Keratinocyte (primary cell): ENCODE results near the gene ACAD11. TPM values are rescaled to one million over a fixed set of nuclear protein-coding genes. Genes with fewer than 3 reads are reported as not detected.

Source experiments
- DNase-seq: peaks from one replicate; pipeline ENCODE4 v3.0.0-alpha.2; 2011; ENCODE audit warnings: low read depth, missing footprints, low spot score
- FAIRE-seq: peaks from 2 replicates; lab custom pipeline; 2011; peaks lifted over from hg19 to GRCh38; lab: Jason Lieb, UNC
- H2AFZ ChIP-seq: 2 replicates; pipeline ENCODE4 v1.6.0; 2012; ENCODE audit warnings: low read length, control low read depth, inconsistent platforms; ENCODE audit not compliant: control insufficient read depth
- H3K27ac ChIP-seq: 2 replicates; pipeline ENCODE4 v1.5.1; 2011; ENCODE audit warnings: low read length; ENCODE audit not compliant: control insufficient read depth, insufficient read depth
- H3K27me3 ChIP-seq: 3 replicates; pipeline ENCODE4 v1.6.0; 2011; ENCODE audit warnings: low read length; ENCODE audit not compliant: control insufficient read depth, insufficient read depth; ENCODE audit errors: extremely low read depth
- H3K36me3 ChIP-seq, 2 experiments: 2 replicates in 1 of 2; 3 replicates in 1 of 2; pipeline ENCODE4 v1.5.1; 2011; ENCODE audit warnings: low read length in 2 of 2, mild to moderate bottlenecking in 1 of 2; ENCODE audit not compliant: control insufficient read depth in 2 of 2, insufficient read depth in 2 of 2; ENCODE audit errors: extremely low read depth in 1 of 2
- H3K4me1 ChIP-seq: 3 replicates; pipeline ENCODE4 v1.5.1; 2011; ENCODE audit warnings: low read length; ENCODE audit not compliant: control insufficient read depth, insufficient read depth; ENCODE audit errors: extremely low read depth
- H3K4me2 ChIP-seq: 3 replicates; pipeline ENCODE4 v1.6.0; 2011; ENCODE audit warnings: low read depth, low read length; ENCODE audit not compliant: control insufficient read depth, insufficient read depth; ENCODE audit errors: extremely low read depth
- H3K4me3 ChIP-seq, 3 experiments: fragments of 200-600 bp in 1 of 3; sonication (generic) in 1 of 3; 2 replicates in 2 of 3; 3 replicates in 1 of 3; pipeline ENCODE4 v1.5.1; 2011 to 2016; ENCODE audit warnings: low read length in 3 of 3, mild to moderate bottlenecking in 3 of 3, control low read depth in 2 of 3, inconsistent platforms in 1 of 3, low read depth in 1 of 3, mixed read lengths in 1 of 3, mixed run types in 1 of 3, moderate library complexity in 1 of 3; ENCODE audit not compliant: control insufficient read depth in 2 of 3, insufficient read depth in 2 of 3; ENCODE audit errors: extremely low read depth in 1 of 3
- H3K79me2 ChIP-seq: 2 replicates; pipeline ENCODE4 v1.6.0; 2012; ENCODE audit warnings: low read length; ENCODE audit not compliant: control insufficient read depth, insufficient read depth
- H3K9ac ChIP-seq: 3 replicates; pipeline ENCODE4 v1.6.0; 2011; ENCODE audit warnings: low read length; ENCODE audit not compliant: control insufficient read depth, insufficient read depth; ENCODE audit errors: extremely low read depth
- H3K9me1 ChIP-seq: 3 replicates; pipeline ENCODE4 v1.6.0; 2011; ENCODE audit warnings: low read length; ENCODE audit not compliant: control insufficient read depth, insufficient read depth; ENCODE audit errors: extremely low read depth
- H3K9me3 ChIP-seq: 2 replicates; pipeline ENCODE4 v1.5.1; 2012; ENCODE audit warnings: low read depth, low read length; ENCODE audit not compliant: control insufficient read depth
- H4K20me1 ChIP-seq: 3 replicates; pipeline ENCODE4 v1.6.0; 2011; ENCODE audit warnings: low read length; ENCODE audit not compliant: control insufficient read depth, insufficient read depth; ENCODE audit errors: extremely low read depth
- CTCF ChIP-seq, 3 experiments: IDR thresholded peaks in 1 of 3; conservative IDR thresholded peaks in 1 of 3; optimal IDR thresholded peaks in 1 of 3; 2 replicates in 2 of 3; 3 replicates in 1 of 3; pipeline versions ENCODE3 to v1.5.1; 2011; ENCODE audit warnings: low read length in 3 of 3, mild to moderate bottlenecking in 3 of 3, moderate library complexity in 2 of 3, control low read depth in 1 of 3, inconsistent platforms in 1 of 3; ENCODE audit not compliant: insufficient read depth in 2 of 3; ENCODE audit errors: extremely low read depth in 1 of 3
- EZH2 ChIP-seq: IDR thresholded peaks from one replicate; pipeline ENCODE4 v1.6.1; 2012; ENCODE audit warnings: inconsistent platforms, mild to moderate bottlenecking, low read length, moderate library complexity
- dilution Hi-C: fragments of 300-500 bp; cut with MboI; formaldehyde crosslinking; loops from one replicate; pipeline ENCODE4 v1.7.0; 2020; ENCODE audit warnings: low sequenced_read_pairs; ENCODE audit not compliant: extremely low pct_ligation_motif_present
- polyA plus RNA-seq, 5 experiments: library from polyadenylated mRNA; depleted of rRNA in 3 of 5; stranded (reverse) in 3 of 5; stranded (forward) in 1 of 5; unstranded in 1 of 5; fragments of >200 nt; gene quantifications; 1 replicate in 1 of 5; 2 replicates in 3 of 5; 3 replicates in 1 of 5; pipeline versions ENCODE4 v1.2.1 to v1.2.3, GENCODE V29; 2011 to 2012; ENCODE audit warnings: missing spikeins in 2 of 5, low read depth in 1 of 5, low replicate concordance in 1 of 5

ACAD11 gene
- polyA plus RNA-seq, 1 donor (not counting 4 experiments of a cell fraction or from before 2014, with no cell fraction given) = 32.1 TPM

GRCh38 chr3:132626955-132627354 is 32.7 kb downstream of the ACAD11 start:
- H3K27me3 ChIP-seq = no peaks in the 10 kb centered on the region
- no peaks in the 10 kb centered on the region for H4K20me1 ChIP-seq
- peaks cover 2% of the 10 kb centered on the region for H3K9me3 ChIP-seq
- dilution Hi-C loops = no loop called here
- H3K79me2 ChIP-seq = no peaks in the 10 kb centered on the region
- H2AFZ ChIP-seq = no peak overlapping the region
- H3K4me2 ChIP-seq = no peak overlapping the region
- no peak overlapping the region for H3K27ac ChIP-seq
- H3K9me1 ChIP-seq = no peaks in the 10 kb centered on the region
- DNase-seq = no peak
- peak; percentile 17 for FAIRE-seq
- no peak overlapping the region for H3K4me3 ChIP-seq
- H3K4me1 ChIP-seq = peaks cover 24% of the 10 kb centered on the region
- TF ChIP-seq CTCF (optimal IDR thresholded peaks at IDR 0.05 in 1 of 3, IDR thresholded peaks at IDR 0.05 in 1 of 3, conservative IDR thresholded peaks at IDR 0.05 in 1 of 3; ENCODE audit: extremely low read depth in 1 of 3, insufficient read depth in 2 of 3, low read length in 3 of 3) = no peak
- no peak overlapping the region for H3K9ac ChIP-seq
- peaks cover 3 to 9% of the 10 kb centered on the region in 2 experiments for H3K36me3 ChIP-seq

- no peak for FAIRE-seq
- TF ChIP-seq CTCF (optimal IDR thresholded peaks at IDR 0.05 in 1 of 3, IDR thresholded peaks at IDR 0.05 in 1 of 3, conservative IDR thresholded peaks at IDR 0.05 in 1 of 3; ENCODE audit: extremely low read depth in 1 of 3, insufficient read depth in 2 of 3, low read length in 3 of 3) (no peak), EZH2 (no peak)
- peaks cover 2% of the 10 kb centered on the region for H3K9me3 ChIP-seq
- dilution Hi-C loops = no loop called here
- no peaks in the 10 kb centered on the region for H4K20me1 ChIP-seq
- no peak overlapping the region for H3K4me3 ChIP-seq
- H3K27ac ChIP-seq = no peak overlapping the region
- peaks cover 24% of the 10 kb centered on the region for H3K4me1 ChIP-seq
- H3K4me2 ChIP-seq = no peak overlapping the region
- no peak overlapping the region for H2AFZ ChIP-seq
- no peak overlapping the region for H3K9ac ChIP-seq
- no peaks in the 10 kb centered on the region for H3K9me1 ChIP-seq
- H3K27me3 ChIP-seq = no peaks in the 10 kb centered on the region
- H3K79me2 ChIP-seq = no peaks in the 10 kb centered on the region
- no peak for DNase-seq
- H3K36me3 ChIP-seq = peaks cover 3 to 9% of the 10 kb centered on the region in 2 experiments
Measured at GRCh38 chr3:132625613-132626012, 34.0 kb downstream of the ACAD11 start.
